Endothelial cell of umbilical vein (primary cell): ENCODE results near the gene RNF217. TPM values are rescaled to one million over a fixed set of nuclear protein-coding genes. Genes with fewer than 3 reads are reported as not detected.
A peak's percentile ranks its signal among the peaks of the same experiment; 100 is the strongest.

ENCODE experiments used
- BruUV-seq: library from RNA; stranded (reverse); fragments of 400-500 nt; replicated peaks from 2 replicates; lab custom pipeline; 2021; lab: Mats Ljungman, UMichigan
- CTCF ChIA-PET: fragments of 300-600, 350-600 bp; sonication (Branson Sonifier 250); formaldehyde crosslinking; loops from one replicate; lab custom pipeline; 2021; ENCODE audit warnings: antibody characterized with exemption, inconsistent platforms; lab: Charles Lee
- POLR2A ChIA-PET: fragments of 300-600, 350-600 bp; sonication (Branson Sonifier 250); formaldehyde crosslinking; loops from one replicate; lab custom pipeline; 2021; ENCODE audit warnings: antibody characterized with exemption, inconsistent platforms; lab: Charles Lee
- DNase-seq: peaks from one replicate; pipeline ENCODE4 v3.0.0-alpha.2; 2011; ENCODE audit warnings: low read depth, low spot score
- FAIRE-seq: peaks from 2 replicates; lab custom pipeline; 2011; peaks lifted over from hg19 to GRCh38; lab: Jason Lieb, UNC
- H2AFZ ChIP-seq: 2 replicates; pipeline ENCODE4 v1.6.0; 2012; ENCODE audit warnings: low read depth, low read length, control low read depth, inconsistent platforms
- H3K27ac ChIP-seq: 2 replicates; pipeline ENCODE4 v1.5.1; 2011; ENCODE audit warnings: low read depth, mild to moderate bottlenecking, control low read depth, low read length, moderate library complexity; ENCODE audit not compliant: insufficient read depth
- H3K27me3 ChIP-seq, 2 experiments: 2 replicates each; pipeline versions ENCODE4 v1.6.0 to v1.6.1; 2011; ENCODE audit warnings: low read length in 2 of 2, mixed read lengths in 1 of 2; ENCODE audit not compliant: control insufficient read depth in 2 of 2, insufficient read depth in 2 of 2
- H3K36me3 ChIP-seq, 2 experiments: 2 replicates in 1 of 2; 3 replicates in 1 of 2; pipeline ENCODE4 v1.5.1; 2011; ENCODE audit warnings: low read length in 2 of 2, mild to moderate bottlenecking in 1 of 2, moderate library complexity in 1 of 2; ENCODE audit not compliant: control insufficient read depth in 2 of 2, insufficient read depth in 2 of 2; ENCODE audit errors: extremely low read depth in 1 of 2
- H3K4me1 ChIP-seq: 3 replicates; pipeline ENCODE4 v1.5.1; 2011; ENCODE audit warnings: mild to moderate bottlenecking, low read length; ENCODE audit not compliant: control insufficient read depth, insufficient read depth; ENCODE audit errors: extremely low read depth
- H3K4me2 ChIP-seq: 2 replicates; pipeline ENCODE4 v1.6.1; 2011; ENCODE audit warnings: low read length, control low read depth, mixed read lengths; ENCODE audit not compliant: insufficient read depth
- H3K4me3 ChIP-seq, 3 experiments: fragments of 200-600 bp in 1 of 3; sonication (generic), shearing (Covaris generic) in 1 of 3; replicated peaks in 1 of 3; 2 replicates each; pipeline ENCODE4 v1.5.1; 2011 to 2016; ENCODE audit warnings: control low read depth in 3 of 3, low read length in 3 of 3, mild to moderate bottlenecking in 2 of 3, inconsistent platforms in 1 of 3, low read depth in 1 of 3, moderate library complexity in 1 of 3; ENCODE audit not compliant: insufficient read depth in 1 of 3
- H3K79me2 ChIP-seq: 2 replicates; pipeline ENCODE4 v1.6.0; 2012; ENCODE audit warnings: low read length, inconsistent platforms; ENCODE audit not compliant: control insufficient read depth, insufficient read depth
- H3K9ac ChIP-seq: replicated peaks from 2 replicates; pipeline ENCODE3; 2011; ENCODE audit warnings: low read length, control low read depth; ENCODE audit not compliant: insufficient read depth; ENCODE audit errors: extremely low read depth
- H3K9me1 ChIP-seq: replicated peaks from 3 replicates; pipeline ENCODE4 v1.6.0; 2011; ENCODE audit warnings: mild to moderate bottlenecking, low read length; ENCODE audit not compliant: control insufficient read depth, insufficient read depth; ENCODE audit errors: extremely low read depth
- H3K9me3 ChIP-seq: replicated peaks from 2 replicates; pipeline ENCODE4 v1.5.1; 2012; ENCODE audit warnings: low read length, inconsistent platforms; ENCODE audit not compliant: control insufficient read depth, insufficient read depth
- H4K20me1 ChIP-seq: replicated peaks from 2 replicates; pipeline ENCODE3; 2011; ENCODE audit warnings: mild to moderate bottlenecking, low read length; ENCODE audit not compliant: control insufficient read depth, insufficient read depth; ENCODE audit errors: extremely low read depth
- EZH2 ChIP-seq: IDR thresholded peaks from 2 replicates; pipeline ENCODE4 v1.6.1; 2012; ENCODE audit warnings: borderline replicate concordance, low read depth, mild to moderate bottlenecking, moderate library complexity, low read length, inconsistent platforms; ENCODE audit not compliant: severe bottlenecking
- FOS ChIP-seq: IDR thresholded peaks from 2 replicates; pipeline ENCODE4 v1.6.1; 2011; ENCODE audit warnings: mild to moderate bottlenecking, low read length, moderate library complexity, borderline replicate concordance; ENCODE audit not compliant: insufficient read depth
- GATA2 ChIP-seq: IDR thresholded peaks from 2 replicates; pipeline ENCODE4 v1.7.0; 2011; ENCODE audit warnings: low read depth, mild to moderate bottlenecking, moderate library complexity, mixed read lengths, low read length; ENCODE audit not compliant: insufficient read length, insufficient read depth
- JUN ChIP-seq: IDR thresholded peaks from 2 replicates; pipeline ENCODE4 v1.6.1; 2011; ENCODE audit warnings: borderline replicate concordance, low read depth; ENCODE audit not compliant: insufficient read length, insufficient read depth
- MYC ChIP-seq: IDR thresholded peaks from one replicate; pipeline ENCODE4 v1.6.1; 2011; ENCODE audit warnings: mild to moderate bottlenecking, low read depth, low read length
- POLR2A ChIP-seq: IDR thresholded peaks from 2 replicates; pipeline ENCODE4 v1.6.1; 2012; ENCODE audit warnings: low read depth, mild to moderate bottlenecking, control low read depth, low read length
- POLR2AphosphoS5 ChIP-seq: IDR thresholded peaks from 2 replicates; pipeline ENCODE4 v1.6.1; 2012; ENCODE audit warnings: low read depth, mild to moderate bottlenecking, control low read depth, low read length, moderate library complexity; ENCODE audit not compliant: insufficient read depth
- dilution Hi-C: fragments of 300-500 bp; cut with MboI; formaldehyde crosslinking; loops from one replicate; pipeline ENCODE4 v1.15.0; 2019; ENCODE audit warnings: low sequenced_read_pairs; ENCODE audit not compliant: extremely low pct_ligation_motif_present
- intact Hi-C: fragments of 100-400 bp; cut with micrococcal nuclease; formaldehyde crosslinking; loops from one replicate; pipeline ENCODE4 v1.10.0; 2022
- polyA plus RNA-seq, 4 experiments: library from polyadenylated mRNA; depleted of rRNA in 3 of 4; stranded (reverse) in 3 of 4; unstranded in 1 of 4; fragments of >200 nt; gene quantifications; 2 replicates each; pipeline versions ENCODE4 v1.2.1 to v1.2.3, GENCODE V29; 2011 to 2012; ENCODE audit warnings: missing spikeins in 1 of 4
- total RNA-seq: library from RNA; stranded (reverse); gene quantifications from 2 replicates; pipeline ENCODE4 v1.2.3, GENCODE V29; 2021
- TF ChIP-seq, protein P1 (sequence below): IDR thresholded peaks from 2 replicates; pipeline ENCODE4 v1.6.1; 2011; ENCODE audit not compliant: insufficient read depth, insufficient read length
- TF ChIP-seq, protein P2 (sequence below), 2 donors: IDR thresholded peaks; 1 replicate in 1 of 2; 2 replicates in 1 of 2; pipeline ENCODE4 v1.5.1; 2011; ENCODE audit warnings: low read length in 2 of 2, mild to moderate bottlenecking in 2 of 2, moderate library complexity in 2 of 2, control low read depth in 1 of 2, inconsistent platforms in 1 of 2, low read depth in 1 of 2; ENCODE audit not compliant: insufficient read depth in 1 of 2; ENCODE audit errors: extremely low read depth in 1 of 2

The RNF217 gene
- total and polyA plus RNA-seq, 2 donors (not counting 3 experiments of a cell fraction or from before 2014, with no cell fraction given): 8.8 to 32.5 TPM

DNA sequence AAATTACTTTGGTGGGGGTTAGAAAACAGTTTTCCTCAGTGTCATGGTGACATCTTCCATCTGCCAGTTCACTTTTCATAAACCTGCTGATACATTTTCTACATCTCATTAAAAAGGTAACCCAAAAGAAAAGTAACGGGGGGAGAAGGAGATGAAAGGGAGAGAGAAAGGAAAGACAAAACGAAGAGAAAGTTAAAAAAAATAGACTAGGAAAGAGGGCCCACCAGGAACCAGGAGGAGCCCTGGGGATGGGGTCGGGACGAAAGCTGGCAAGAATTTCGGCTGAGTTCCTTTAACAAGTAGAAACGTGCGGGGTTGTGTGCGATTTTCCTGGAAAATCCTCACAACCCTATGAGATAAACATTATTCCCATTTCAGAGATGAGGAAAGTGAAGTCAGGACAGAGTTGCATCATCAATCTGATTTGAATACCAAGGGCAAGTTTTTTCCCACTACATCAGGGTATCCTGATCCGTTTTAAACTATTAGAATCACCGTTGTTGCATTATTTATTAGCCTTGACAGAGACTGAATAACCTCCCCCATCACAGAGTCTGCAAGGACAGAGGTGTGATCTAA, 137.9 kb downstream of the RNF217 start:
- ChIA-PET POLR2A (no interaction called here), CTCF (interaction anchor here (0.7 to 1.7 kb wide), 3 partner anchors 14 to 230 kb away, joined by 3 to 4 read pairs (median 4); no protein-coding TSS in a partner anchor)
- Histone ChIP-seq H3K9ac (peak overlapping the region; percentile 38), H3K4me3 (peak overlapping the region; percentile 58 to 80 (median 63)), H4K20me1 (no peaks in the 10 kb centered on the region), H3K4me2 (peak overlapping the region; percentile 85), H3K9me3 (no peaks in the 10 kb centered on the region), H3K27ac (peak overlapping the region; percentile 32), H3K27me3 (no peaks in the 10 kb centered on the region), H3K36me3 (no peaks in the 10 kb centered on the region), H3K79me2 (no peaks in the 10 kb centered on the region), H2AFZ (no peak overlapping the region), H3K9me1 (no peaks in the 10 kb centered on the region), H3K4me1 (peaks cover 26% of the 10 kb centered on the region)
- DNase-seq (no peak), FAIRE-seq (no peak)
- intact Hi-C loops (no loop called here), dilution Hi-C loops (loop anchor here (25.0 kb wide), 1 partner anchor 238 kb away; no protein-coding TSS in a partner anchor)
- TF ChIP-seq, protein P1, sequence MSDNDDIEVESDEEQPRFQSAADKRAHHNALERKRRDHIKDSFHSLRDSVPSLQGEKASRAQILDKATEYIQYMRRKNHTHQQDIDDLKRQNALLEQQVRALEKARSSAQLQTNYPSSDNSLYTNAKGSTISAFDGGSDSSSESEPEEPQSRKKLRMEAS: no peak
- no peak for TF ChIP-seq POLR2AphosphoS5
- no peak for TF ChIP-seq EZH2
- TF ChIP-seq MYC: no peak
- TF ChIP-seq GATA2: no peak
- no peak for TF ChIP-seq POLR2A
- TF ChIP-seq JUN: no peak
- no peak for TF ChIP-seq FOS
- TF ChIP-seq, protein P2, sequence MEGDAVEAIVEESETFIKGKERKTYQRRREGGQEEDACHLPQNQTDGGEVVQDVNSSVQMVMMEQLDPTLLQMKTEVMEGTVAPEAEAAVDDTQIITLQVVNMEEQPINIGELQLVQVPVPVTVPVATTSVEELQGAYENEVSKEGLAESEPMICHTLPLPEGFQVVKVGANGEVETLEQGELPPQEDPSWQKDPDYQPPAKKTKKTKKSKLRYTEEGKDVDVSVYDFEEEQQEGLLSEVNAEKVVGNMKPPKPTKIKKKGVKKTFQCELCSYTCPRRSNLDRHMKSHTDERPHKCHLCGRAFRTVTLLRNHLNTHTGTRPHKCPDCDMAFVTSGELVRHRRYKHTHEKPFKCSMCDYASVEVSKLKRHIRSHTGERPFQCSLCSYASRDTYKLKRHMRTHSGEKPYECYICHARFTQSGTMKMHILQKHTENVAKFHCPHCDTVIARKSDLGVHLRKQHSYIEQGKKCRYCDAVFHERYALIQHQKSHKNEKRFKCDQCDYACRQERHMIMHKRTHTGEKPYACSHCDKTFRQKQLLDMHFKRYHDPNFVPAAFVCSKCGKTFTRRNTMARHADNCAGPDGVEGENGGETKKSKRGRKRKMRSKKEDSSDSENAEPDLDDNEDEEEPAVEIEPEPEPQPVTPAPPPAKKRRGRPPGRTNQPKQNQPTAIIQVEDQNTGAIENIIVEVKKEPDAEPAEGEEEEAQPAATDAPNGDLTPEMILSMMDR (IDR thresholded peaks at IDR 0.05; ENCODE audit: extremely low read depth in 1 of 2, insufficient read depth in 1 of 2, low read depth in 1 of 2, low read length in 2 of 2): no peak
- BruUV-seq: no TSS peak
